Small intestine (tissue), 7 donors: ENCODE data around the gene TMED4. TPM values are rescaled to one million over a fixed set of nuclear protein-coding genes. Genes with fewer than 3 reads are reported as not detected.
A peak's percentile ranks its signal among the peaks of the same experiment; 100 is the strongest.

ENCODE experiments used
- DNase-seq, 2 donors: peaks; one replicate each; pipeline versions ENCODE4 v3.0.0 to v3.0.0-alpha.2; 2013
- FAIRE-seq: peaks from 2 replicates; lab custom pipeline; 2012; peaks lifted over from hg19 to GRCh38; lab: Jason Lieb, UNC
- H3K27ac ChIP-seq, 3 donors: one replicate each; pipeline ENCODE4 v1.5.1; 2013; ENCODE audit warnings: low read length in 2 of 3, mild to moderate bottlenecking in 2 of 3, control low read depth in 1 of 3, inconsistent platforms in 1 of 3, low read depth in 1 of 3, moderate library complexity in 1 of 3
- H3K27me3 ChIP-seq, 3 donors: one replicate each; pipeline ENCODE4 v1.6.1; 2013; ENCODE audit warnings: low read length in 3 of 3, inconsistent platforms in 1 of 3; ENCODE audit not compliant: control insufficient read depth in 3 of 3, insufficient read depth in 3 of 3
- H3K36me3 ChIP-seq, 3 donors: one replicate each; pipeline ENCODE4 v1.6.1; 2013; ENCODE audit warnings: low read length in 3 of 3, inconsistent platforms in 1 of 3, low read depth in 1 of 3, mild to moderate bottlenecking in 1 of 3, moderate library complexity in 1 of 3; ENCODE audit not compliant: control insufficient read depth in 3 of 3, insufficient read depth in 2 of 3
- H3K4me1 ChIP-seq, 3 donors: one replicate each; pipeline ENCODE4 v1.6.1; 2013; ENCODE audit warnings: low read length in 2 of 3, inconsistent platforms in 1 of 3, low read depth in 1 of 3, mild to moderate bottlenecking in 1 of 3, moderate library complexity in 1 of 3; ENCODE audit not compliant: control insufficient read depth in 3 of 3, insufficient read depth in 2 of 3
- H3K4me3 ChIP-seq, 3 donors: one replicate each; pipeline ENCODE4 v1.5.1; 2013; ENCODE audit warnings: low read length in 3 of 3, control low read depth in 1 of 3, inconsistent platforms in 1 of 3, low read depth in 1 of 3, mild to moderate bottlenecking in 1 of 3, moderate library complexity in 1 of 3
- H3K9me3 ChIP-seq, 2 donors: one replicate each; pipeline ENCODE4 v1.6.1; 2013; ENCODE audit warnings: low read depth in 1 of 2, low read length in 1 of 2; ENCODE audit not compliant: control insufficient read depth in 2 of 2, insufficient read depth in 1 of 2
- WGBS, 3 donors: extraction: QIAGEN DNeasy Blood & Tissue Kit; methylation state at CpG; one replicate each; pipeline ENCODE4 v1.1.7; 2013; 5-methylcytosine and 5-hydroxymethylcytosine counted together
- polyA plus RNA-seq, 4 donors: library from polyadenylated mRNA; stranded (reverse) in 3 of 4; unstranded in 1 of 4; fragments of 200-250 nt in 3 of 4; fragments of 120-200 nt in 1 of 4; gene quantifications; one replicate each; pipeline versions ENCODE4 v1.2.1 to v1.2.3, GENCODE V29; 2013
- donor health status: healthy with polysubstance abuse.
- donor health status: control.
- donor health status: control.
- donor health status: Bipolar disorder and iron deficiency.
- donor health status: healthy.

TMED4 gene
- polyA plus RNA-seq, 4 donors: 64.8 to 166 (median 80.0) TPM

DNA sequence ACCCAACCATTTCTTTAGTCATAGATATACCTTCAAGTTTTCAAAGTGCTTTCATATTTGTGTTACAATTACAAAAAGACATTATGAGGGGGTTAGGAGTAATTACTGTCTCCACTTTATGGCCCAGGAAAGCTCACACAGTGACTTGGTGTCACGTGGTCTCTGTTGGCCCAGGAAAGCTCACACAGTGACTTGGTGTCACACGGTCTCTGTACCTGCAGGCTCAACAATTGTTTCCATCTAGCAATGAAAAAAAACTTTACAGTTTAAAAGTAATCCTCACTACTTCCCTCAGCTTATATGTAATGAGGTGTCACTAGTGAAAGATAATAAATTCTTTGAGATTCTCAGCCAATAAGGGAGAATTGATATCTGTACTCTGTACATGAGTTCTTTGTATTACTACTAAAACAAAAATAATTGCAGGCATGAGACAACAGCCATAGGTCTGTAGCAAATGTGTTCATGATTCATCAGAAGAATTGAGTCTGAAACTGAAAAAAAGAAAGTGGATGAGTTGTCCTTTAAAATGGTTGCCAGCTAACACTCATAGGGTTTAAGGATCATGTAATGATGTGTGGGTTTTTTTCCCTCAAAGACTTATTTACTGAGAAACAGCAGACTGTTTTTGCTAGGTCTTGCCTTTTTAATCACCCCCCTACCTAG, 35.3 kb upstream of the TMED4 start:
- H3K4me1 ChIP-seq: peaks cover 11 to 61% (median 21%) of the 10 kb centered on the region in 3 donors
- no peak overlapping the region for H3K4me3 ChIP-seq
- H3K9me3 ChIP-seq: no peaks in the 10 kb centered on the region
- H3K27ac ChIP-seq: peak overlapping the region in 2 of 3 donors; percentile 44 to 98
- H3K36me3 ChIP-seq: peaks cover 0 to 31% (median 4%) of the 10 kb centered on the region in 3 donors
- DNase-seq: peak; percentile 54 to 77
- no peak for FAIRE-seq
- H3K27me3 ChIP-seq: no peaks in the 10 kb centered on the region
- WGBS, 3 donors: 15 to 53% (median 16%) methylated on average over 2 of the region's 2 CpGs

DNA sequence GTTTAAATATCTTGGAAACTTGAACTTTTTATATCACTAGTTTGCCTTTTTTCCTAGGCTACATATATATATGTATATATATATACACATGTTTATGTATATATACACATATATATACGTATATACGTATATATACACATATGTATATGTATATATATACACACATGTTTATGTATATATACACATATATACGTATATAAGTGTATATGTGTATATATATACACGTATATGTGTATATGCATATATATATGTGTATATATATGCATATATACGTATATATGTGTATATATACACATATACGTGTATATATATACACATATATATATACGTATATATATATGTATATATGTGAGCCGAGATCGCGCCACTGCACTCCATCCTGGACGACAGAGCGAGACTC, 34.5 kb upstream of the TMED4 start:
- FAIRE-seq (no peak), DNase-seq (no peak)
- WGBS, 3 donors: 83 to 89% (median 87%) methylated on average over 12 of the region's 12 CpGs
- H3K9me3 ChIP-seq: no peaks in the 10 kb centered on the region
- H3K4me3 ChIP-seq: no peak overlapping the region
- peaks cover 11 to 54% (median 21%) of the 10 kb centered on the region in 3 donors for H3K4me1 ChIP-seq
- H3K27me3 ChIP-seq: no peaks in the 10 kb centered on the region
- peak overlapping the region in 1 of 3 donors; percentile 98 for H3K27ac ChIP-seq
- peaks cover 0 to 33% (median 4%) of the 10 kb centered on the region in 3 donors for H3K36me3 ChIP-seq

DNA sequence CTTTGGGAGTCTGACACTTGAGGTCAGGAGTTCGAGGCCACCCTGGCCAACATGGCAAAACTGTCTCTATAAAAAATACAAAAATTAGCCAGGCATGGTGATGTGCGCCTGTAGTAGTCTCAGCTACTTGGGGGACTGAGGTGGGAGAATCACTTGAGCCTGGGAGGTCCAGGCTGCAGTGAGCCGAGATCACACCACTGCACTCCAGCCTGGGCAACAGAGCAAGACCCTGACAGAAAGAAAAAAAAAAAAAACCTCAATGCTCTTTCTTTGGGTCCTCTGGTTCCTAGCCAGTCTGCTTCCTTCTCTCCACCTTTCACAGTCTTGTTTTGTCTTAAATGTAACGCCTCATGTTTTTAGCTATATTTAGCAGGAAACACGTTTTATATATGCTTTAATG, 33.8 kb upstream of the TMED4 start:
- Histone ChIP-seq H3K4me1 (peaks cover 9 to 51% (median 21%) of the 10 kb centered on the region in 3 donors), H3K27me3 (no peaks in the 10 kb centered on the region), H3K4me3 (no peak overlapping the region), H3K9me3 (no peaks in the 10 kb centered on the region), H3K27ac (peak overlapping the region; percentile 76 to 94 (median 92)), H3K36me3 (peaks cover 0 to 28% (median 4%) of the 10 kb centered on the region in 3 donors)
- 61 to 78% (median 70%) methylated on average over 5 of the region's 5 CpGs for WGBS, 3 donors
- FAIRE-seq (no peak), DNase-seq (no peak)

DNA sequence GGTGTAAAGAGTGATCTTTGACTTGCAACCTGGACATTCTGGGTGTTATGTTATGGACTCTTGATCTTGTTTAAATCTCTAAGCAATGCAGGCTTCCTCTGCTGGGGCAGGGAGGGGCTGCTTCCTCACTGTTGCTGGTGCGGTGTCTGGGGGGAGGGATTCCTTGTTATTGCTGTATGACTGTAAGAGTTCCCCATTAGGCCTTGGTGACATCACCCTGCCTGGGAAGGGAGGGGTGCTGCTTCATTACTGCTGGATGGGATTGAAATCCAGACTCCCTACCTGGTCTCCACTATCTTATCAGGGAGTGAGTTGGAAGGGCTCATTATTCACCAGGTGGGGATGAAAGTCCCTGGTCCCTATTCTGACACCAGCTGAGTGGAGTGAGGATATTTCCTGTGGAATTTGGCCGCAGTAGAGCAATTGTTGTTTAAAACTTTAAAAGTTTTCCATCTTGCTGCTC, 33.1 kb upstream of the TMED4 start:
- H3K36me3 ChIP-seq: peaks cover 0 to 28% (median 4%) of the 10 kb centered on the region in 3 donors
- no peaks in the 10 kb centered on the region for H3K9me3 ChIP-seq
- FAIRE-seq: no peak
- H3K27ac ChIP-seq: peak overlapping the region; percentile 76 to 94 (median 92)
- WGBS, 3 donors: 14 to 46% (median 40%) methylated on average over 2 of the region's 2 CpGs
- peak; percentile 95 to 99 for DNase-seq
- peaks cover 9 to 46% (median 21%) of the 10 kb centered on the region in 3 donors for H3K4me1 ChIP-seq
- no peaks in the 10 kb centered on the region for H3K27me3 ChIP-seq
- H3K4me3 ChIP-seq: no peak overlapping the region

DNA sequence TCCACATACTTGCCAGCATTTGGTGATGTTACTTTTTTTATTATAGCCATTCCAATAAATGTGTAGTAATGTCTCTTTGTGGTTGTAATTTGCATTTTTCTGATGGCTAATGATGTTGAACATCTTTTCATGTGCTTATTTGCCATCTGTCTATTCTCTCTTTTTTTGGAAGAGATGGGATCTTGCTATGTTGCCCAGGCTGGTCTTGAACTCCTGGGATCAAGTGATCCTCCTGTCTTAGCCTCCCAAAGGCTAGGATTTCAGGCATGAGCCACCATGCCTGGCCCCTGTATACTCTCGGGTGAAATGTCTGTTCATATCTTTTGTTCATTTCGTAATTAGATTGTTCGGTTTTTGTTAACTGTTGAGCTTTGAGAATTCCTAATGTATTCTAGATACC, 27.8 kb upstream of the TMED4 start:
- Histone ChIP-seq H3K27ac (peak overlapping the region in 1 of 3 donors; percentile 32), H3K27me3 (no peaks in the 10 kb centered on the region), H3K4me1 (peaks cover 0 to 5% (median 3%) of the 10 kb centered on the region in 3 donors), H3K4me3 (no peak overlapping the region), H3K36me3 (peaks cover 0 to 27% (median 0%) of the 10 kb centered on the region in 3 donors), H3K9me3 (no peaks in the 10 kb centered on the region)
- WGBS, 3 donors: 81 to 88% (median 86%) methylated on average over 3 of the region's 3 CpGs
- DNase-seq (no peak), FAIRE-seq (no peak)

DNA sequence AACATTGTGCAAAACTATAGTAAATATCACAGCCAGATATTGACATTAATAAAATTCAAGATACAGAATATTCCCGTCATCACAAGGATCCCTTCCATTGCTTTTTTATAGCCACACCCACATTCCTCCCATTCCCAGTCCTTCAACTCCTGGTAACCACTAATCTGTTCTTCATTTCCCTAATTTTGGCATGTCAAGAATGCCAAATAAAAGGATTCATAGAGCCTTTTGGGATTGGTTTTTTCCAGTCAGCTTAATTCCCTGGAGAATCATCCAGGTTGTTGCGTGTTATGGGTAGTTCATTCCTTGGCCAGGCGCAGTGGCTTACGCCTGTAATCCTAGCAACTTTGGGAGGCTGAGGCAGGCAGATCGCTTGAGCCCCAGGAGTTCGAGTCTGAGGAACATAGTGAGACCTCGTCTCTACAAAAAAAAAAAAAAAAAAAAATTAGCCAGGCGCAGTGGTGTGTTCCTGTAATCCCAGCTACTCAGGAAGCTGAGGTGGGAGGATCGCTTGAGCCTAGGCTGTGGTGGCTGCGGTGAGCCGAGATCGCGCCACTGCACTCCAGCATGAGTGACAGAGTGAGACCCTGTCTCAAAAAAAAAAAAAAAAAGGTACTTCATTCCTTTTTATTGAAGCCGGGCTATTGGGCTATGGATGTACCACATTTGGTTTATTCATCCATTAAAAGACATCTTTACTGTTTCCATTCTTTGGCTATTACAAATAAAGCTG, 27.1 kb upstream of the TMED4 start:
- Histone ChIP-seq H3K36me3 (peaks cover 0 to 27% (median 0%) of the 10 kb centered on the region in 3 donors), H3K4me1 (peaks cover 0 to 3% (median 0%) of the 10 kb centered on the region in 3 donors), H3K27me3 (no peaks in the 10 kb centered on the region), H3K27ac (peak overlapping the region in 1 of 3 donors; percentile 4), H3K4me3 (peak overlapping the region in 1 of 3 donors; percentile 10), H3K9me3 (no peaks in the 10 kb centered on the region)
- DNase-seq (no peak), FAIRE-seq (no peak)
- 72 to 87% (median 76%) methylated on average over 13 to 14 of the region's 14 CpGs for WGBS, 3 donors

DNA sequence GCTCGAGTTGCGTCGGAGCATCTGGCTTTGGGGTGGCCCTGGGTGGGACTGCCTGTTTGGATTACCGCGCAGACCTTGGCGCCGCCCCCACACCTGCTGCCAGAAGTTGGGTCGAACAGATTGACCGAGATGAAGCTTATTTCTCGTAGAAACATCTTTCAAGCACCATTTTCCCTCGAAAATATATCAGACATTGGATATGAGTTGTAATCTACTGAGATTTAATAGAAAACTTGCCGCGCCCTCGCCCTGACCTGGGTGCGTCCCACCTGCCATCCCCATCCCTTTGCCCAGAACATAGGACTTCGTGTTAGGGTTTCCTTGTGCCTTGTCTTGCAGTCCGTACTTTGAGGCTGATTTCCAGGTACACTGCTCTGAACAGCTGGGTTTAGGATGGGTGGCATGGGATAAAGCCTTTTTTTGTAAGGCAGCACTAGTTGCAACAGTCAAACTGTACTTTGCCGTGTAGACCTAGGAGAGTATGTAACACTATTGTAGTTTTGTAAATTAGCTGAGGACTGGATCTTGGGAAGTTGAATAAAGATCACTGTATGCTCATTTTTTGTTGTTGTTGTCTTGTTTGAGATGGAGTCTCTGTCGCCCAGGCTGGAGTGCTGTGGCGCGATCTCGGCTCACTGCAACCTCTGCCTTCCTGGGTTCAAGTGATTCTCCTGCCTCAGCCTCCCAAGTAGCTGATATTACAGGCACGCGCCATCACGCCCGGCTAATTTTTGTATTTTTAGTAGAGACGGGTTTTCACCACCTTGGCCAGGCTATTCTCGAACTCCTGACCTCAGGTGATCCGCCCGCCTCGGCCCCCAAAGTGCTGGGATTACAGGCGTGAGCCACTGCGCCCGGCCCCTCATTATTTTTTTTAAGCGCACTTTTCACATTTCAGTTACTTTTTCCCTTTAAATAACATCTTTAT, 25.4 kb upstream of the TMED4 start:
- H3K27ac ChIP-seq: peak overlapping the region; percentile 97 to 99 (median 99)
- WGBS, 3 donors: 43 to 45% (median 44%) methylated on average over 35 of the region's 35 CpGs
- FAIRE-seq: no peak

More for the DNA sequence above, 25.4 kb upstream of the TMED4 start:
- H3K27me3 ChIP-seq: no peaks in the 10 kb centered on the region
- no peaks in the 10 kb centered on the region for H3K9me3 ChIP-seq
- H3K4me1 ChIP-seq: peaks cover 0 to 3% (median 0%) of the 10 kb centered on the region in 3 donors
- H3K36me3 ChIP-seq: peaks cover 0 to 11% (median 0%) of the 10 kb centered on the region in 3 donors
- peak in 1 of 2 donors; percentile 40 for DNase-seq
- peak overlapping the region; percentile 26 to 95 (median 80) for H3K4me3 ChIP-seq
